A549 (cell line): ENCODE data around the gene SUFU. TPM values are rescaled to one million over a fixed set of nuclear protein-coding genes. Genes with fewer than 3 reads are reported as not detected.

Experiments used
- ATAC-seq, 2 experiments: fragments of 200-7000 bp in 1 of 2; fragments of >200 bp in 1 of 2; cut with Nextera tagmentation in 1 of 2; cut with Tn5 transposase in 1 of 2; 3 replicates each; pipeline versions ENCODE4 v1.8.0 to v1.9.1; 2018 to 2020; ENCODE audit warnings: mild to moderate bottlenecking in 1 of 2, moderate library complexity in 1 of 2
- CTCF ChIA-PET: fragments of 300-600 bp; sonication (Branson Sonifier 250); formaldehyde crosslinking; extraction: SDS; loops from one replicate; lab custom pipeline; 2021; ENCODE audit warnings: antibody characterized with exemption, inconsistent platforms; lab: Yijun Ruan, JAX
- POLR2A ChIA-PET: fragments of 350-600 bp; formaldehyde crosslinking; extraction: SDS; loops from one replicate; lab custom pipeline; 2021; ENCODE audit warnings: antibody characterized with exemption, inconsistent platforms; lab: Yijun Ruan, JAX
- DNase-seq, 2 experiments: peaks; one replicate each; pipeline versions ENCODE4 v3.0.0 to v3.0.0-alpha.2; 2011 to 2016; ENCODE audit warnings: low read depth in 1 of 2, low spot score in 1 of 2
- FAIRE-seq: peaks from 2 replicates; lab custom pipeline; 2011; peaks lifted over from hg19 to GRCh38; lab: Jason Lieb, UNC
- H3K27ac ChIP-seq, 2 experiments: fragments of >200 bp; sonication (Bioruptor Twin); formaldehyde crosslinking; 3 replicates each; pipeline ENCODE4 v1.5.1; 2016 to 2017
- H3K4me1 ChIP-seq: fragments of >200 bp; sonication (Bioruptor Twin); formaldehyde crosslinking; 3 replicates; pipeline ENCODE4 v1.6.1; 2016
- H3K4me2 ChIP-seq: fragments of >200 bp; sonication (Bioruptor Twin); formaldehyde crosslinking; 3 replicates; pipeline ENCODE4 v1.6.1; 2016
- H3K4me3 ChIP-seq: fragments of >200 bp; sonication (Bioruptor Twin); formaldehyde crosslinking; 3 replicates; pipeline ENCODE4 v1.5.1; 2016
- H3K9me3 ChIP-seq: fragments of >200 bp; sonication (Bioruptor Twin); formaldehyde crosslinking; 3 replicates; pipeline ENCODE4 v1.6.1; 2016
- CHD2 ChIP-seq: fragments of 150-350 bp; IDR thresholded peaks from 2 replicates; pipeline ENCODE4 v1.6.1; 2014; ENCODE audit warnings: low read length; ENCODE audit not compliant: partially characterized antibody
- EHF ChIP-seq: fragments of 250-450 bp; sonication (Bioruptor Pico); IDR thresholded peaks from 2 replicates; pipeline ENCODE4 v1.5.0; 2020; ENCODE audit warnings: mild to moderate bottlenecking
- EHMT2 ChIP-seq: fragments of 200-600 bp; sonication (generic); IDR thresholded peaks from 2 replicates; pipeline ENCODE4 v1.6.1; 2016; ENCODE audit warnings: antibody characterized with exemption, low read depth, mild to moderate bottlenecking, moderate library complexity
- ESRRA ChIP-seq: fragments of 150-350 bp; IDR thresholded peaks from 2 replicates; pipeline ENCODE4 v1.6.1; 2014; ENCODE audit warnings: mild to moderate bottlenecking, low read length, borderline replicate concordance
- FOSL2 ChIP-seq, 2 experiments: fragments of 450-650 bp in 1 of 2; fragments of >200 bp in 1 of 2; sonication (Bioruptor Twin) in 1 of 2; formaldehyde crosslinking; IDR thresholded peaks; 2 replicates each; pipeline versions ENCODE4 v1.5.0 to v1.6.1; 2016 to 2020; ENCODE audit warnings: mild to moderate bottlenecking in 1 of 2, moderate library complexity in 1 of 2
- FOXS1 ChIP-seq: fragments of 250-450 bp; sonication (Bioruptor Pico); IDR thresholded peaks from 2 replicates; pipeline ENCODE4 v1.5.0; 2020; ENCODE audit warnings: mild to moderate bottlenecking, moderate library complexity
- HOXA7 ChIP-seq: fragments of 250-450 bp; sonication (Bioruptor Pico); IDR thresholded peaks from 2 replicates; pipeline ENCODE4 v1.5.0; 2020; ENCODE audit warnings: mild to moderate bottlenecking, moderate library complexity
- HOXB13 ChIP-seq: fragments of 250-450 bp; sonication (Bioruptor Pico); IDR thresholded peaks from 2 replicates; pipeline ENCODE4 v1.5.0; 2020; ENCODE audit warnings: low read depth, mild to moderate bottlenecking, moderate library complexity
- JUN ChIP-seq, 2 experiments: fragments of >200 bp; sonication (Bioruptor Twin); formaldehyde crosslinking; IDR thresholded peaks; 2 replicates in 1 of 2; 3 replicates in 1 of 2; pipeline ENCODE4 v1.6.1; 2016 to 2017
- MAFK ChIP-seq: fragments of 450-650 bp; IDR thresholded peaks from 2 replicates; pipeline ENCODE4 v1.6.1; 2014; ENCODE audit not compliant: partially characterized antibody
- MAZ ChIP-seq: fragments of 150-350 bp; IDR thresholded peaks from 2 replicates; pipeline ENCODE4 v1.6.1; 2014; ENCODE audit warnings: antibody characterized with exemption, low read depth, low read length, borderline replicate concordance
- MYC ChIP-seq: IDR thresholded peaks from 2 replicates; pipeline ENCODE4 v1.6.1; 2012; ENCODE audit warnings: mild to moderate bottlenecking, inconsistent platforms, low read length, improper control_type of control experiment, borderline replicate concordance
- NPAS2 ChIP-seq: fragments of 250-450 bp; sonication (Bioruptor Pico); IDR thresholded peaks from 2 replicates; pipeline ENCODE4 v1.8.0; 2022; ENCODE audit warnings: mild to moderate bottlenecking, moderate library complexity, borderline replicate concordance
- PBX3 ChIP-seq: IDR thresholded peaks from 2 replicates; pipeline ENCODE4 v1.6.1; 2012
- PHF8 ChIP-seq: fragments of 200-600 bp; sonication (generic); IDR thresholded peaks from 2 replicates; pipeline ENCODE4 v1.6.1; 2016; ENCODE audit warnings: low read depth, mild to moderate bottlenecking, antibody characterized with exemption, moderate library complexity, borderline replicate concordance
- RAD21 ChIP-seq, 2 experiments: fragments of >200 bp in 1 of 2; sonication (Bioruptor Twin) in 1 of 2; formaldehyde crosslinking in 1 of 2; IDR thresholded peaks in 1 of 2; conservative IDR thresholded peaks in 1 of 2; 2 replicates in 1 of 2; 3 replicates in 1 of 2; pipeline ENCODE4 v1.6.1; 2012 to 2018; ENCODE audit warnings: inconsistent platforms in 1 of 2
- WGBS: methylation state at CpG from one replicate; pipeline ENCODE4 v1.1.6; 2017; ENCODE audit errors: missing lambda C conversion rate; 5-methylcytosine and 5-hydroxymethylcytosine counted together
- polyA plus RNA-seq, 4 experiments: library from polyadenylated mRNA; depleted of rRNA in 3 of 4; stranded (reverse); fragments of >200 nt; fragmentation: RNase III in 1 of 4; extraction: RNeasy Plus Mini Kit Qiagen cat#74134 plus additional on column Dnase treatment in 1 of 4; gene quantifications; 2 replicates in 3 of 4; 3 replicates in 1 of 4; pipeline ENCODE4 v1.2.3, GENCODE V29; 2011 to 2017
- TF ChIP-seq, protein P1 (sequence below): fragments of 450-650 bp; IDR thresholded peaks from 2 replicates; pipeline ENCODE4 v1.6.1; 2014; ENCODE audit warnings: antibody characterized with exemption
- TF ChIP-seq, protein P2 (sequence below): fragments of 200-600 bp; sonication (generic); IDR thresholded peaks from 2 replicates; pipeline ENCODE4 v1.6.1; 2016; ENCODE audit warnings: antibody characterized with exemption, mild to moderate bottlenecking, moderate library complexity

The SUFU gene
- polyA plus RNA-seq, 2 of the 4 experiments (the other 2 are of a cell fraction) = 3.7 to 5.5 TPM

DNA sequence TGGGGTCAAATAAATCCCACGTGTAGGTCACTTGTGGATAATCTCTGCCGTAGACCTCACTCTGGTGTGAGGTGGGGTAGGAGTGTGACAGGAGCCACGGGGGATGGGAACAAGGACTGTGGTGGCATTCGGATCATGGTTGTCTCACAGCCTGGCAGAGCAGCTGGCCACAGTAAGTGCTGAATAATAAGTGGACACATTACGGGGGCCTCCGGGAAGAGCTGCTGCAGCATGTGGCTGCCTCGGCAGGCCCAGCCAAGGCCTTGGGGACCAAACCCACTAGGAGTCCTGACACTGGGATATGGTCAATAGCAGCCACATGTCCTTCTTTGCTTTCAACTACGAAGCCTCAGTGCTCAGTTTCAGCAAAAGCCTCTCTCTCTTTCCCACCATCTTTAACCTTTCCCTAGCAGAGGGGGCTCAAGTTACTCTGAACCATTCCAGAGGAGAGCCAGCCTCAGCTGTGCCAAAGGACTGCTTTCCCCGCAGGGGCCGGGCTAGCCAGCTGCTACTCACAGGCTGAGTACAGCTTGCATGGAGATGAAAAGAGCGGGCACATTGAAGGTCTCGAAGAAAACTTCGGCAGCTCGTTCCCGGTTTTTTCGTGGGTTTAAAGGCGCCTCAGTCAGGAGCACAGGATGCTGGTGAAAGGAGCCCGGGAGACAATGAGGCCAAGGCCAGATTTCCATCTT is 18.5 kb upstream of the SUFU start:
- POLR2A ChIA-PET = no interaction called here
- FAIRE-seq (no peak), DNase-seq (no peak), ATAC-seq (no peak)
- Histone ChIP-seq H3K27ac (no peak overlapping the region), H3K9me3 (no peaks in the 10 kb centered on the region), H3K4me3 (no peak overlapping the region), H3K4me1 (no peaks in the 10 kb centered on the region), H3K4me2 (no peak overlapping the region)
- CTCF ChIA-PET = interaction anchor here (0.9 to 9.2 kb wide), 6 partner anchors 15 to 99 kb away, joined by 3 to 93 read pairs (median 4); partner anchors contain the start of genes NFKB2 and SUFU
- TF ChIP-seq EHF (CRISPR knock-in tag) = no peak
- no peak for TF ChIP-seq RAD21 (conservative IDR thresholded peaks at IDR 0.05 in 1 of 2, IDR thresholded peaks at IDR 0.05 in 1 of 2)
- no peak for TF ChIP-seq JUN (IDR thresholded peaks at IDR 0.05)
- no peak for TF ChIP-seq NPAS2
- WGBS = 88% methylated on average over 18 of the region's 18 CpGs

DNA sequence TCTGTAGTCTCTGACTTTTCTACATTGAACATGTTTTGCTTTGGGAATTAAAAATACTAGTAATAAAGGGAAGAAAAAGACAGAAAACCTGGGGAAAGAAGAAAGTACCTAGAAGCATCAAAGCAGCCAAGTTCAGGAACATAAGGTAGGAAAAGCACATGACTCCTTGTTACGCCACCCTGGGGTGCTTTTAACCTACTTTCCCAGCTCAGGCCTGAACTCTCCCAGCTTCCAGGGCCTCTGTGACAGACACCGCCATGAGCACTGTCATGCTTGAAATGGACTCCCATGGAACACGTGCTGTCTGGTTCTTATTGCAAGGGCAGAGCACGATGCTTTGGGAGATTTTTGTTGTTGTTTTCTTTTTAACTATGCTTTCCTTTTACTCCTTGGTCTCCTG is 12.6 kb upstream of the SUFU start:
- Histone ChIP-seq H3K9me3 (no peaks in the 10 kb centered on the region), H3K4me3 (no peak overlapping the region), H3K4me1 (peaks cover 10% of the 10 kb centered on the region; the same call in 2 of the 3 replicates), H3K4me2 (no peak overlapping the region), H3K27ac (no peak overlapping the region)
- no peak for TF ChIP-seq CHD2
- TF ChIP-seq PHF8 = no peak
- no peak for TF ChIP-seq HOXA7 (CRISPR knock-in tag)
- no peak for TF ChIP-seq FOSL2 (IDR thresholded peaks at IDR 0.05)
- TF ChIP-seq FOSL2 (CRISPR knock-in tag; IDR thresholded peaks at IDR 0.05) = no peak
- no peak for TF ChIP-seq RAD21 (conservative IDR thresholded peaks at IDR 0.05 in 1 of 2, IDR thresholded peaks at IDR 0.05 in 1 of 2)
- no peak for TF ChIP-seq PBX3
- TF ChIP-seq, protein P1, sequence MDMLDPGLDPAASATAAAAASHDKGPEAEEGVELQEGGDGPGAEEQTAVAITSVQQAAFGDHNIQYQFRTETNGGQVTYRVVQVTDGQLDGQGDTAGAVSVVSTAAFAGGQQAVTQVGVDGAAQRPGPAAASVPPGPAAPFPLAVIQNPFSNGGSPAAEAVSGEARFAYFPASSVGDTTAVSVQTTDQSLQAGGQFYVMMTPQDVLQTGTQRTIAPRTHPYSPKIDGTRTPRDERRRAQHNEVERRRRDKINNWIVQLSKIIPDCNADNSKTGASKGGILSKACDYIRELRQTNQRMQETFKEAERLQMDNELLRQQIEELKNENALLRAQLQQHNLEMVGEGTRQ = no peak
- TF ChIP-seq MYC = no peak
- no peak for TF ChIP-seq FOXS1 (CRISPR knock-in tag)
- no peak for TF ChIP-seq HOXB13 (CRISPR knock-in tag)
- no peak for TF ChIP-seq JUN (IDR thresholded peaks at IDR 0.05)
- TF ChIP-seq, protein P2, sequence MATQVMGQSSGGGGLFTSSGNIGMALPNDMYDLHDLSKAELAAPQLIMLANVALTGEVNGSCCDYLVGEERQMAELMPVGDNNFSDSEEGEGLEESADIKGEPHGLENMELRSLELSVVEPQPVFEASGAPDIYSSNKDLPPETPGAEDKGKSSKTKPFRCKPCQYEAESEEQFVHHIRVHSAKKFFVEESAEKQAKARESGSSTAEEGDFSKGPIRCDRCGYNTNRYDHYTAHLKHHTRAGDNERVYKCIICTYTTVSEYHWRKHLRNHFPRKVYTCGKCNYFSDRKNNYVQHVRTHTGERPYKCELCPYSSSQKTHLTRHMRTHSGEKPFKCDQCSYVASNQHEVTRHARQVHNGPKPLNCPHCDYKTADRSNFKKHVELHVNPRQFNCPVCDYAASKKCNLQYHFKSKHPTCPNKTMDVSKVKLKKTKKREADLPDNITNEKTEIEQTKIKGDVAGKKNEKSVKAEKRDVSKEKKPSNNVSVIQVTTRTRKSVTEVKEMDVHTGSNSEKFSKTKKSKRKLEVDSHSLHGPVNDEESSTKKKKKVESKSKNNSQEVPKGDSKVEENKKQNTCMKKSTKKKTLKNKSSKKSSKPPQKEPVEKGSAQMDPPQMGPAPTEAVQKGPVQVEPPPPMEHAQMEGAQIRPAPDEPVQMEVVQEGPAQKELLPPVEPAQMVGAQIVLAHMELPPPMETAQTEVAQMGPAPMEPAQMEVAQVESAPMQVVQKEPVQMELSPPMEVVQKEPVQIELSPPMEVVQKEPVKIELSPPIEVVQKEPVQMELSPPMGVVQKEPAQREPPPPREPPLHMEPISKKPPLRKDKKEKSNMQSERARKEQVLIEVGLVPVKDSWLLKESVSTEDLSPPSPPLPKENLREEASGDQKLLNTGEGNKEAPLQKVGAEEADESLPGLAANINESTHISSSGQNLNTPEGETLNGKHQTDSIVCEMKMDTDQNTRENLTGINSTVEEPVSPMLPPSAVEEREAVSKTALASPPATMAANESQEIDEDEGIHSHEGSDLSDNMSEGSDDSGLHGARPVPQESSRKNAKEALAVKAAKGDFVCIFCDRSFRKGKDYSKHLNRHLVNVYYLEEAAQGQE = no peak
- TF ChIP-seq EHMT2 = no peak
- TF ChIP-seq ESRRA = no peak
- no peak for TF ChIP-seq MAFK
- no peak for TF ChIP-seq MAZ
- FAIRE-seq (no peak), DNase-seq (no peak), ATAC-seq (no peak)
- POLR2A ChIA-PET = no interaction called here
- CTCF ChIA-PET = interaction anchor here (1.4 to 6.1 kb wide), 2 partner anchors 12 to 261 kb away, joined by 4 to 28 read pairs; no protein-coding TSS in a partner anchor
- WGBS = 89% methylated on average over 4 of the region's 4 CpGs
